ENCODE data around the gene MSS51. TPM values are rescaled to one million over a fixed set of nuclear protein-coding genes. Genes with fewer than 3 reads are reported as not detected.

Gene MSS51
- total RNA-seq, 1 experiment from 2014 or later, result 2.1 TPM

GRCh38 chr10:73404690-73405089 lies 28.7 kb downstream of the MSS51 start:
- no TSS peak for BruUV-seq (replicated peaks)
- peaks cover 43% of the 10 kb centered on the region for H3K4me1 Mint-ChIP-seq (ENCODE audit: low read depth, unreplicated experiment)
- CTCF ChIA-PET, result no interaction called here

DNA sequence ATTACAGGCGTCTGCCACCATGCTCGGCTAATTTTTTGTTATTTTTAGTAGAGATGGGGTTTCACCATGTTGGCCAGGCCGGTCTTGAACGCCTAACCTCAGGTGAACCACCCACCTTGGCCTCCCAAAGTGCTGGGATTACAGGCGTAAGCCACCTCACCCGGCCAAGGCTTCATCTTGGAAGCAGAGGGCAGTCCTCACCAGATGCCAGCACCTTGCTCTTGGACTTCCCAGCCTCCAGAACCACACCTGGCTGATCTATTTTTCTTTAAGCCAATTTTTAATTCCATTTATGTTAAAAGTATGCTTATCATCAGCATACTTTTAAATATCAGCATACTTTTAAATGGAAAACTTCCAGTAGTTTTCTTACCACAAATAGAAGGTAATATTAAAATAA lies 31.7 kb downstream of the MSS51 start:
- Mint-ChIP-seq H3K27me3 (ENCODE audit: insufficient read depth, unreplicated experiment) (no peaks in the 10 kb centered on the region), H3K27ac (ENCODE audit: unreplicated experiment) (no peak overlapping the region), H3K36me3 (ENCODE audit: insufficient read depth, unreplicated experiment) (peaks cover 62% of the 10 kb centered on the region), H3K4me3 (ENCODE audit: unreplicated experiment) (no peak overlapping the region), H3K9me3 (ENCODE audit: unreplicated experiment) (no peaks in the 10 kb centered on the region), H3K4me1 (ENCODE audit: low read depth, unreplicated experiment) (peaks cover 14% of the 10 kb centered on the region)
- Histone ChIP-seq H3K27me3 (replicated peaks; ENCODE audit: control insufficient read depth, insufficient read depth, low read length) (no peaks in the 10 kb centered on the region), H3K36me3 (ENCODE audit: control insufficient read depth, insufficient read depth, low read length) (no peaks in the 10 kb centered on the region; the same call in 1 of the 2 replicates), H3K9me3 (no peaks in the 10 kb centered on the region), H3K4me3 (ENCODE audit: low read depth, low read length) (no peak overlapping the region), H3K4me1 (peaks cover 7% of the 10 kb centered on the region; the same call in 1 of the 2 replicates)
- DNase-seq, result no peak
- intact Hi-C loops (cut with micrococcal nuclease; ENCODE audit: unreplicated experiment), result no loop called here
- CTCF ChIA-PET, result no interaction called here
- POLR2A ChIA-PET, result no interaction called here
- TF ChIP-seq CTCF (IDR thresholded peaks at IDR 0.05; ENCODE audit: insufficient read depth in 1 of 2, low read depth in 1 of 2, low read length in 1 of 2, severe bottlenecking in 1 of 2, unreplicated experiment in 1 of 2), result no peak
- BruUV-seq (replicated peaks), result no TSS peak

More at GRCh38 chr10:73404690-73405089, 28.7 kb downstream of the MSS51 start:
- H3K4me3 ChIP-seq (ENCODE audit: low read depth, low read length), result no peak overlapping the region
- Mint-ChIP-seq H3K36me3 (ENCODE audit: insufficient read depth, unreplicated experiment) (peaks cover 38% of the 10 kb centered on the region), H3K9me3 (ENCODE audit: unreplicated experiment) (no peaks in the 10 kb centered on the region), H3K4me3 (ENCODE audit: unreplicated experiment) (no peak overlapping the region), H3K27me3 (ENCODE audit: insufficient read depth, unreplicated experiment) (no peaks in the 10 kb centered on the region), H3K27ac (ENCODE audit: unreplicated experiment) (no peak overlapping the region)
- no peaks in the 10 kb centered on the region for H3K9me3 ChIP-seq
- no peak for TF ChIP-seq CTCF (IDR thresholded peaks at IDR 0.05; ENCODE audit: insufficient read depth in 1 of 2, low read depth in 1 of 2, low read length in 1 of 2, severe bottlenecking in 1 of 2, unreplicated experiment in 1 of 2)
- intact Hi-C loops (cut with micrococcal nuclease; ENCODE audit: unreplicated experiment), result no loop called here
- H3K27me3 ChIP-seq (replicated peaks; ENCODE audit: control insufficient read depth, insufficient read depth, low read length), result no peaks in the 10 kb centered on the region
- peaks cover 36% of the 10 kb centered on the region for H3K4me1 ChIP-seq
- POLR2A ChIA-PET, result no interaction called here
- no peak for DNase-seq
- H3K36me3 ChIP-seq (ENCODE audit: control insufficient read depth, insufficient read depth, low read length), result no peaks in the 10 kb centered on the region

DNA sequence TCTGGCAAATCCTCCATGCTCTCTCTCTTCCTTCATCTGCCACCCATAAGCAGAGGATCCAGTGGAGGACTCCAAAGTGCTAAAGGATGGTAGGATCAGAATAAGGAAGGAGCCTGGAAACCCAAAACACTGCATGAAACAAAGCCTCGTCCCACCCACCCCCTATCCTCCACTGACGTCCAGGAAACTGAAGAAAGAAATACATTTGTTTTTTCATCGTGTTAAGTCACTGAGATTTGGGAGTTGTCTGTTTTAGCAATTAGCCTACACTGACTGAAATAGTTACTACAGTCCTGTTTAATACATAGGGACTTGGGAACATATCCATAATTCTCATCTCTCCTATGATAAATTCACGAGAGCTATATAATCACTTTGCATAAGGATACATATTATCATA lies 34.3 kb downstream of the MSS51 start:
- peaks cover 4% of the 10 kb centered on the region for H3K36me3 ChIP-seq (ENCODE audit: control insufficient read depth, insufficient read depth, low read length)
- Mint-ChIP-seq H3K4me1 (ENCODE audit: low read depth, unreplicated experiment) (peaks cover 7% of the 10 kb centered on the region), H3K4me3 (ENCODE audit: unreplicated experiment) (no peak overlapping the region), H3K27me3 (ENCODE audit: insufficient read depth, unreplicated experiment) (no peaks in the 10 kb centered on the region), H3K9me3 (ENCODE audit: unreplicated experiment) (no peaks in the 10 kb centered on the region), H3K27ac (ENCODE audit: unreplicated experiment) (no peak overlapping the region), H3K36me3 (ENCODE audit: insufficient read depth, unreplicated experiment) (peaks cover 85% of the 10 kb centered on the region)
- ChIA-PET CTCF (no interaction called here), POLR2A (no interaction called here)
- no peak for DNase-seq
- intact Hi-C loops (cut with micrococcal nuclease; ENCODE audit: unreplicated experiment), result no loop called here
- no TSS peak for BruUV-seq (replicated peaks)
- no peaks in the 10 kb centered on the region for H3K27me3 ChIP-seq (replicated peaks; ENCODE audit: control insufficient read depth, insufficient read depth, low read length)
- no peak overlapping the region for H3K4me3 ChIP-seq (ENCODE audit: low read depth, low read length)
- H3K4me1 ChIP-seq, result no peaks in the 10 kb centered on the region
- H3K9me3 ChIP-seq, result no peaks in the 10 kb centered on the region; the same call in 1 of the 2 replicates
- TF ChIP-seq CTCF (IDR thresholded peaks at IDR 0.05; ENCODE audit: insufficient read depth in 1 of 2, low read depth in 1 of 2, low read length in 1 of 2, severe bottlenecking in 1 of 2, unreplicated experiment in 1 of 2), result no peak

All from Caco-2 (cell line).